Activated naive CD8-positive, alpha-beta T cell treated with anti-CD3 and anti-CD28 coated beads, Interleukin-2, amount 50 U/mL, for 24 hours (primary cell): ENCODE results near the gene BMP4.
A peak's percentile ranks its signal among the peaks of the same experiment; 100 is the strongest.

Experiments
- ATAC-seq: fragments of 150-1000 bp; cut with Tn5 transposase; one replicate; pipeline ENCODE4 v1.10.0; 2021
- DNase-seq: peaks from one replicate; pipeline ENCODE4 v3.0.0; 2021
- H3K27ac Mint-ChIP-seq: one replicate; pipeline ENCODE4 v1.8.0; 2021; ENCODE audit warnings: mild to moderate bottlenecking, mixed read lengths
- H3K27me3 Mint-ChIP-seq: one replicate; pipeline ENCODE4 v1.8.0; 2021; ENCODE audit warnings: mixed read lengths
- H3K36me3 Mint-ChIP-seq: one replicate; pipeline ENCODE4 v1.8.0; 2021; ENCODE audit warnings: low read depth, mixed read lengths
- H3K4me1 Mint-ChIP-seq: one replicate; pipeline ENCODE4 v1.8.0; 2021; ENCODE audit warnings: mixed read lengths
- H3K4me3 Mint-ChIP-seq: one replicate; pipeline ENCODE4 v1.8.0; 2021; ENCODE audit warnings: mild to moderate bottlenecking, moderate library complexity, mixed read lengths
- H3K9me3 Mint-ChIP-seq: one replicate; pipeline ENCODE4 v1.8.0; 2021; ENCODE audit warnings: mixed read lengths

The BMP4 gene

GRCh38 chr14:53979113-53979681, 22.6 kb upstream of the BMP4 start:
- Mint-ChIP-seq H3K4me1 (no peaks in the 10 kb centered on the region), H3K27ac (no peak overlapping the region), H3K9me3 (peaks cover 3% of the 10 kb centered on the region), H3K36me3 (no peaks in the 10 kb centered on the region), H3K27me3 (peaks cover 6% of the 10 kb centered on the region), H3K4me3 (no peak overlapping the region)
- DNase-seq = no peak
- no peak for ATAC-seq

GRCh38 chr14:53978194-53978593, 21.6 kb upstream of the BMP4 start:
- Mint-ChIP-seq H3K4me1 (no peaks in the 10 kb centered on the region), H3K36me3 (no peaks in the 10 kb centered on the region), H3K27ac (no peak overlapping the region), H3K9me3 (no peaks in the 10 kb centered on the region), H3K4me3 (no peak overlapping the region), H3K27me3 (peaks cover 6% of the 10 kb centered on the region)
- DNase-seq = no peak
- no peak for ATAC-seq

- Mint-ChIP-seq H3K4me1 (no peaks in the 10 kb centered on the region), H3K27ac (no peak overlapping the region), H3K4me3 (no peak overlapping the region), H3K9me3 (no peaks in the 10 kb centered on the region), H3K27me3 (peaks cover 6% of the 10 kb centered on the region), H3K36me3 (no peaks in the 10 kb centered on the region)
- ATAC-seq (no peak), DNase-seq (no peak)
Measured at GRCh38 chr14:53975444-53975843, 18.8 kb upstream of the BMP4 start.

DNA sequence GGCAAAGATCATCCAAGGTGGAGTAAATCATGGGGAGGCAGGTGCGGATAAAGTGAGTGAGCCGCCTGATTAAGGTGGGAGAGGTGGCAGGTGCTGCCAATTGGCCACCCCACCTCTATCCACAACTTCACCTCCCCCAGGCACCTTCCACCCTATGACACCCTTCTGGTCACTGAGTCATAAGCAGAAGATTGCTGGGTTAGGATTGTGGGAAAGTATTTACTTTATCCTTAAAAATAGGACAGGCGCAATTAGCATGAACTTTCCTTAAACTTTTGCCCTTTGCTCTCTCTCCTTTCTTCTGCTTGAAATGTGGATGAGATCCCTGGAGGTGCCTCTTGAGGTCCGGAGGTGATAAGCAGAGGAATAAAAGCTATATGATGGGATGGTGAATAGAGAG, 14.9 kb upstream of the BMP4 start:
- no peaks in the 10 kb centered on the region for H3K9me3 Mint-ChIP-seq
- H3K27me3 Mint-ChIP-seq = peaks cover 16% of the 10 kb centered on the region
- H3K4me3 Mint-ChIP-seq = no peak overlapping the region
- H3K27ac Mint-ChIP-seq = no peak overlapping the region
- ATAC-seq (no peak), DNase-seq (no peak)
- no peaks in the 10 kb centered on the region for H3K36me3 Mint-ChIP-seq
- H3K4me1 Mint-ChIP-seq = no peaks in the 10 kb centered on the region

DNA sequence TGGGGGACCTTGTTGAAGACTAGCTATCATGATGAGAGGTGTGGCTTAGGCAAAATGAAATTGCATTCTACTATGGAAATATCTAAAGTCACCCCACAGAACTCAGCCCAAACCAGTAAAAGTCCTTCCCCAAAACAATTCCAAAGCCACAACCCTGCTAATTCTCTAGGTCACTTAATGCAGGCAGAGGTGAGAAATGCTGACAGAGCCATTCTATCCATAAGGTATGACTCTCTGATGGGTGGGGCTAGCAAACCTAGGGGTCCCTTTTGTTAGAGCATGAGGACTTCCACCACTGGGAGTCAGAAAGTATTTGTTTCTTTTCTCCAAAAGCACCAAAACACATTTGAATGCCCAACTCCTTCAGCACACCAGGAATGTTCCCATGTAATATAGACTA, 12.7 kb upstream of the BMP4 start:
- Mint-ChIP-seq H3K27me3 (peaks cover 27% of the 10 kb centered on the region), H3K4me3 (no peak overlapping the region), H3K36me3 (no peaks in the 10 kb centered on the region), H3K9me3 (no peaks in the 10 kb centered on the region), H3K27ac (no peak overlapping the region), H3K4me1 (no peaks in the 10 kb centered on the region)
- DNase-seq = no peak
- no peak for ATAC-seq

- Mint-ChIP-seq H3K27ac (no peak overlapping the region), H3K36me3 (no peaks in the 10 kb centered on the region), H3K4me3 (no peak overlapping the region), H3K9me3 (no peaks in the 10 kb centered on the region), H3K27me3 (peaks cover 33% of the 10 kb centered on the region), H3K4me1 (peaks cover 3% of the 10 kb centered on the region)
- no peak for DNase-seq
- ATAC-seq = no peak
Measured at GRCh38 chr14:53968726-53969125, 12.1 kb upstream of the BMP4 start.

DNA sequence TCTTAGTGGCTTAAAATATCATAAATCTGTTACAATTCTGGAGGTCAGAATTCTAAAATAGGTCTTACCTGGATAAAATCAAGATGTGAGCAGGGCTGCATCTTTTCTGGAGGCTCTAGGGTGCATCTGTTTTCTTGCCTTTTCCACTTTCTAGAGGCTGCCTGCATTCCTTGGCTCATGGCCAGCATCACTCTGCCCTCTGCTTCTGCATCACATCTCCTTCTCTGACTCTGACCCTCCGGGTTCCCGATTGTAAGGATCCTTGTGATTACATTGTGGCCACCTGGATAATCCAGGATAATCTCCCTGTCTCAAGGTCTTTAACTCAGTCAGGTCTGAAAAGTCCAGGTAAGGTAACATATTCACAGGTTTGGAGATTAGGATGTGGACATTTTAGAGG, 11.0 kb upstream of the BMP4 start:
- peaks cover 43% of the 10 kb centered on the region for H3K27me3 Mint-ChIP-seq
- H3K27ac Mint-ChIP-seq = no peak overlapping the region
- H3K36me3 Mint-ChIP-seq = no peaks in the 10 kb centered on the region
- DNase-seq = no peak
- no peak for ATAC-seq
- no peak overlapping the region for H3K4me3 Mint-ChIP-seq
- no peaks in the 10 kb centered on the region for H3K9me3 Mint-ChIP-seq
- H3K4me1 Mint-ChIP-seq = peaks cover 4% of the 10 kb centered on the region

DNA sequence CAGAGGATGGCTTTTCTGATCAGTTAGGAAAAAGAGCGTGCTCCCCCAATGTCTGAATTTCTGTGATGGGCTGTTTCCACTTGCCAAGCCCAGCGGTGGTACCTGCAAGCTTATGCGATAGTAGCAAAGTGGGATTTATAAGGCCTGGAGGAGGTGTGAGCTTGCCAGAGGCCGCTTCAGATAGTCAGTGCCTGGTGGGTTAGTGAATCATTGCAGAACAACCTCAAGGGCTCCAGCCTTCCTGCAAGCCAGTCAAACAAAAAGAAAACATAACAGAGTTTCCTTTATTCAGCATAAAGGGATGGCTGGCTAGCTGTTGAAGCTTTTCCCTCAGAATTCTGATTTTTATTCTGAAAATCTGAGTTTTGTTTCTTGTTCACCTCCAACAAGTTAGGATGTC, 7.6 kb upstream of the BMP4 start:
- H3K36me3 Mint-ChIP-seq = no peaks in the 10 kb centered on the region
- H3K27ac Mint-ChIP-seq = no peak overlapping the region
- H3K27me3 Mint-ChIP-seq = peaks cover 59% of the 10 kb centered on the region
- H3K4me3 Mint-ChIP-seq = no peak overlapping the region
- H3K4me1 Mint-ChIP-seq = peaks cover 4% of the 10 kb centered on the region
- DNase-seq = no peak
- no peaks in the 10 kb centered on the region for H3K9me3 Mint-ChIP-seq
- ATAC-seq = no peak

- Mint-ChIP-seq H3K27me3 (peaks cover 63% of the 10 kb centered on the region), H3K36me3 (no peaks in the 10 kb centered on the region), H3K4me3 (no peak overlapping the region), H3K4me1 (peaks cover 4% of the 10 kb centered on the region), H3K27ac (no peak overlapping the region), H3K9me3 (no peaks in the 10 kb centered on the region)
- ATAC-seq = no peak
- DNase-seq = peak; percentile 3
Measured at GRCh38 chr14:53963320-53964227, 6.9 kb upstream of the BMP4 start.

DNA sequence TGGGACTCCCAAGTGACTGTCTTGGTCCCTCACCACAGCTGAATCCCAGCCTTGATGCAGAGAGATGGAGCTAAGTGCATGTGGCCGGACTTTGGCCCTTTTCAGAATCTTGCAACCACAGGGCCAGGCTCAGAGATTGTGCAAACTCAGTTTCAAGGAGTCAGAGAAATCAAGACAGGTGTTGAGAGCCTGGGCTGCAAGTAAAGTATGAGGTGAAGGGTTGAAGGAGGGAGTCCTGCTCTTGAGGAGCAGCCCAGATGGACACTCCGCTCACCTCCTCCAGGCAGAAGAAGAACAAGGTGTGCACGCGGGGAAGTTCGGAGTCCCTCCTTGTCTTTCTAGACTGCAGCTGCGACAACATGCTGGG, 6.3 kb upstream of the BMP4 start:
- Mint-ChIP-seq H3K36me3 (no peaks in the 10 kb centered on the region), H3K4me3 (no peak overlapping the region), H3K27ac (no peak overlapping the region), H3K4me1 (peaks cover 4% of the 10 kb centered on the region), H3K9me3 (no peaks in the 10 kb centered on the region), H3K27me3 (peaks cover 66% of the 10 kb centered on the region)
- ATAC-seq (no peak), DNase-seq (no peak)

GRCh38 chr14:53958628-53959027, 2.0 kb upstream of the BMP4 start:
- Mint-ChIP-seq H3K27ac (no peak overlapping the region), H3K36me3 (no peaks in the 10 kb centered on the region), H3K9me3 (no peaks in the 10 kb centered on the region), H3K4me1 (peaks cover 28% of the 10 kb centered on the region), H3K4me3 (no peak overlapping the region), H3K27me3 (peaks cover 70% of the 10 kb centered on the region)
- DNase-seq = no peak
- ATAC-seq = no peak

DNA sequence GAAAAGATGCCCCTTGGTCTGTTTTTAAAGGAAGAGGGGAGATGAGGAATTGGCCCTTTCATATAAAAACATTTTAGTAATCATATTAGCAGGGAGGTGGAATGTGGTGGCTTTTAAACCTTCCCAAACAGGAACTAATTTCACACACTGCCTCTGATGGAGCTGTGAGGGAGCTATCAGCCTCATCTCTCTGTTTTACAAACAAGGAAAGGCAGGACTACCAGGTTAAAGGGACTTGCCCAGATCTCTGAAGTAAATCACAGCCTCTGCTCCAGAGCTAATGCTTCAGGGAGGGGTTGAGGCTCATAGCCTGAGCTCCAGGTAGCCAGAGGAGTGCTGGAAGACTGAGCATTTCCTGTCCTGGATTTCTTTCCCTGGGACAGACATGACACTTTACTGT, 1.1 kb upstream of the BMP4 start:
- DNase-seq (no peak), ATAC-seq (no peak)
- no peak overlapping the region for H3K4me3 Mint-ChIP-seq
- H3K36me3 Mint-ChIP-seq = no peaks in the 10 kb centered on the region
- peaks cover 32% of the 10 kb centered on the region for H3K4me1 Mint-ChIP-seq
- peaks cover 69% of the 10 kb centered on the region for H3K27me3 Mint-ChIP-seq
- no peaks in the 10 kb centered on the region for H3K9me3 Mint-ChIP-seq
- no peak overlapping the region for H3K27ac Mint-ChIP-seq

GRCh38 chr14:53955671-53956426, 776 bp downstream of the BMP4 start:
- ATAC-seq (no peak), DNase-seq (no peak)
- H3K4me3 Mint-ChIP-seq = peak overlapping the region; percentile 38
- no peaks in the 10 kb centered on the region for H3K36me3 Mint-ChIP-seq
- H3K27ac Mint-ChIP-seq = no peak overlapping the region
- peaks cover 71% of the 10 kb centered on the region for H3K27me3 Mint-ChIP-seq
- no peaks in the 10 kb centered on the region for H3K9me3 Mint-ChIP-seq
- peaks cover 32% of the 10 kb centered on the region for H3K4me1 Mint-ChIP-seq

- H3K27ac Mint-ChIP-seq = no peak overlapping the region
- DNase-seq = no peak
Measured at GRCh38 chr14:53955229-53955556, 1.4 kb downstream of the BMP4 start.

More at GRCh38 chr14:53955229-53955556, 1.4 kb downstream of the BMP4 start:
- Mint-ChIP-seq H3K36me3 (no peaks in the 10 kb centered on the region), H3K4me1 (peaks cover 32% of the 10 kb centered on the region), H3K9me3 (no peaks in the 10 kb centered on the region), H3K4me3 (peak overlapping the region; percentile 70), H3K27me3 (peaks cover 67% of the 10 kb centered on the region)
- ATAC-seq = no peak
